HAP-1 (cell line): ENCODE results near the gene GNAL.

ENCODE experiments used
- DNase-seq, 2 experiments: peaks; one replicate each; pipeline ENCODE4 v3.0.0-alpha.2; 2016 to 2020; ENCODE audit warnings: low spot score in 2 of 2
- H3K27me3 ChIP-seq: fragments of 250-450 bp; sonication (Bioruptor Pico); 2 replicates; pipeline ENCODE4 v1.5.1; 2020; ENCODE audit warnings: low read depth, mild to moderate bottlenecking, moderate library complexity
- H3K36me3 ChIP-seq: fragments of 250-450 bp; sonication (Bioruptor Pico); replicated peaks from 2 replicates; pipeline ENCODE4 v1.5.1; 2020; ENCODE audit warnings: mild to moderate bottlenecking
- H3K4me1 ChIP-seq: fragments of 250-450 bp; sonication (Bioruptor Pico); 2 replicates; pipeline ENCODE4 v1.5.1; 2020; ENCODE audit warnings: mild to moderate bottlenecking
- H3K4me3 ChIP-seq: fragments of 250-450 bp; sonication (Bioruptor Pico); 2 replicates; pipeline ENCODE4 v1.5.1; 2020; ENCODE audit warnings: mild to moderate bottlenecking, moderate library complexity
- H3K9me3 ChIP-seq: fragments of 250-450 bp; sonication (Bioruptor Pico); 2 replicates; pipeline ENCODE4 v1.5.1; 2020; ENCODE audit warnings: mild to moderate bottlenecking, moderate library complexity
- in situ Hi-C: fragments of 300-500 bp; cut with MboI; formaldehyde crosslinking; loops from 3 replicates; pipeline ENCODE4 v1.14.3; 2020; ENCODE audit warnings: low sequenced_read_pairs, inconsistent platforms, mixed read lengths

The GNAL gene

DNA sequence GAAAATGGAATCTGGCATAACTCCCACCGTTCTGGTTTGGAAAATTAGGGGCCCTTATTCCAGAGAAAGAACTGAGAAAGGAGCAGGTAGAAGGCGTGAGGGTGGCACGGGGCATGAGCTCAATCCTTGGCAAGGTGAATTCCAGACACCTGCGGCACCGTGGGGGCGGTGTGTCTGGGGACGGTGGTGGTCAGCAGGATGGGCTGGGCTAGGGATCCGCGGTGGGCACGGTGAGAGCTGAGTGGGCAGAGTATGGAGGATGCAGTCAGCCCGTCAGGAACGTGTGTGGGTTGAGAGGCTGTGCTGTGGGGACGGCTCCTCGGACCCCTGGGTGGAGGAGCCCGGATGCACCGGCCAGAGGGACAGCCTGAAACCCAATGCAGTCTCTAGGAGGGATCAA is 61.1 kb downstream of the GNAL start:
- Histone ChIP-seq H3K4me1 (no peaks in the 10 kb centered on the region), H3K4me3 (no peak overlapping the region), H3K36me3 (no peaks in the 10 kb centered on the region), H3K27me3 (no peaks in the 10 kb centered on the region), H3K9me3 (no peaks in the 10 kb centered on the region)
- DNase-seq, result no peak
- in situ Hi-C loops, result no loop called here

DNA sequence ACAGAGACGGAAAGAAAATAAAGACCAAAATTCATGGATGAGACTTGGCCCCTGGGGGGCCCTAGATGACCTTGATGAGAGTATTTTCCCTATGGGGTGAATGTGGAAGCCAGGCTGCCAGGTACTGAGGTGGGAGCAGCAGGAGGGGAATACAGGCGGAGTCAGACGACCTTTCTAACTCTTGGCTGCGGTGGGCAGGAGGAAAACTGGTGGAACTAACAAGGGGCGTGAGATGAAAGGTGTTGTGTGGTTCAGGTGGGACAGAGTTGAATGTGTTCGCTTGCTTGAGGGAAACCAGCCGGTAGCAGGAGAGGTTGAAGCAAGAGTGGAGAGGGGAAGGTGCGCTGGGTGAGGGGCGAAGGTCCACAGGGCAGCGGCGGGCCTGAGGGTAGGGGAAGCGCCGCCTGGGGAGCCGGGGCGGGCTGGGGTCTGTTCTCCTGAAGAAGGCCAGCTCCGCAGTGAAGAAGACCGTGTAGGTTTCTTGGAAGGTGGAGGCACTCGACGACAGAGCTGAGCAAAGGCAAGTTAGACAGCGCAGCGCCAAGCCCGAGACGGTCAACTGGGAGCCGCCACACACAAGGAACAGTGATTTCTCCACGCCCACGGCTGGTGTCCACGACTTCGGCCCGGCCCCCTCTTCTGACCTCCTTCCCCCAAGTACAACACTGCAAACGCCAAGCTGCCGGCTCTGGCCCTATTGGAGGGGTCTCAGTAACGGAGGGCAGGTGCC is 61.7 kb downstream of the GNAL start:
- no peaks in the 10 kb centered on the region for H3K36me3 ChIP-seq
- H3K4me1 ChIP-seq, result no peaks in the 10 kb centered on the region
- DNase-seq, result no peak
- H3K27me3 ChIP-seq, result no peaks in the 10 kb centered on the region
- in situ Hi-C loops, result no loop called here
- H3K4me3 ChIP-seq, result no peak overlapping the region
- H3K9me3 ChIP-seq, result no peaks in the 10 kb centered on the region

DNA sequence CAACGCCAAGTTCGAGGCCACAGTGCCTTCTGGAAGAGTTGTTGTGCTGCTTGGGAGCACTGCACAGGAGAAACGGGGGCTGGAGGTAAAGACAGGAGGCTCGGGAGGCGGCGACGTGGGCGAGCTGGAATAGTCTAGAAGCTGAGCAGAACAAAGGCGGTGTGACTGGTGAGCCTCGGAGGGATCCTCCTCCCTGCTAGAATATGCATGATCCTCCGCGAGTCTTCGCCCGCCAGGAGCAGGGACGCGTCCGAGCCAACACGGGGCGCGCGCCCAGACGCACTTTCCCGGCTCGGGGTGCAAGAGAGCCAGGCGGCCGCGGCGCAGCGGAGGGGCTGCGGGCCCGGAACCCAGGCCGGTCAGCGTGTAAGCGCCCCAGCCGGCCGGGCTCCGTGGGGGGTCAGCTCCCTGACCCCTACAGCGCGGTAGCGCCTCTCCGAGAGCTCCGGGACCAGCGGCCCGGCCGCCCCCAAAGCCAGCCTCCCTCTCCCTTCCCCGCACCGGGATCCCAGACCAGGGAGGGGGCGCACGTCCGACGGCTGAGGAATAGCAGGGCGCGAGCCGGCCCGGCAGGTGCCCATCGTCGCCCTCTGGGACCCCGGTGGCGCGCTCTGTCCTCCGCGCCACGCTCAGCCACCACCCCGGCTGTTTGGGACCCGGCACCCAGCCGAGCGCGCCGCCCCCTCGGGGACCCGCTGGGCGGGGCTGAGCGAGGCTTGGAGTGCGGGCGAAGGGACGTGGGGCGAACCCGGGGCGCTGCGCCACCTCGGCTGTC is 62.5 kb downstream of the GNAL start:
- no peak for DNase-seq
- H3K9me3 ChIP-seq, result no peaks in the 10 kb centered on the region
- no peak overlapping the region for H3K4me3 ChIP-seq
- no peaks in the 10 kb centered on the region for H3K36me3 ChIP-seq
- in situ Hi-C loops, result no loop called here
- H3K27me3 ChIP-seq, result no peaks in the 10 kb centered on the region
- H3K4me1 ChIP-seq, result no peaks in the 10 kb centered on the region

DNA sequence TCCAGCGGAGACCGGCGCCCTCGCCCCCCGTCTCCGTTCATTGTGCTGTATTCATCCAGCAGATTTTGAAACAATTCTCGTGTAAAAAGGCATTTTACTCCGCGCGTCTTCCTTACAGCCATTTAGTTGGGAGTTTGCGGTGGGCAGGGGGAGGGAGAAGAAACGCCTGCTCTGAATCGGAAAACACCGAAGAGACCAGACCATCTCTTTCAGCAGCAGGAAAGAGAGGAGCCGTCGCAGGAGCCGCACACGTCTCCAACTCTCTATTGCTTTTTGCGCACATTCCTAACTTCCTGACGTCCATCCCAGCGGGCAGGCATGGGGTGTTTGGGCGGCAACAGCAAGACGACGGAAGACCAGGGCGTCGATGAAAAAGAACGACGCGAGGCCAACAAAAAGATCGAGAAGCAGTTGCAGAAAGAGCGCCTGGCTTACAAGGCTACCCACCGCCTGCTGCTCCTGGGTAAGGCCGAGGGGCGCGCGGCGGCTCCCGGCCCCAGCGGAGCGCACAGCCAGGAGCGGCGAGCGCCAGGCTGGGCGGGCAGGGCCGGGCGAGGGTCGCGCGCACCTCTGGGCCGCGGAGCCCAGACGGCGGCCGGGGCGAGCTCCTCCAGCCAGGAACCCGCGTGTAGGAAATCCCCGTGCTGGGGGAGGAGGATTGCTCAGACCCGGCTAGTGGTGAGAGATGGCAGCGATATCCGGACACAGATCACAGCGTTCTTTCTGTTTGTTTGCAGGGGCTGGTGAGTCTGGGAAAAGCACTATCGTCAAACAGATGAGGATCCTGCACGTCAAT is 63.2 kb downstream of the GNAL start:
- Histone ChIP-seq H3K4me1 (no peaks in the 10 kb centered on the region), H3K36me3 (no peaks in the 10 kb centered on the region), H3K9me3 (no peaks in the 10 kb centered on the region), H3K27me3 (no peaks in the 10 kb centered on the region), H3K4me3 (no peak overlapping the region)
- DNase-seq, result no peak
- in situ Hi-C loops, result no loop called here

DNA sequence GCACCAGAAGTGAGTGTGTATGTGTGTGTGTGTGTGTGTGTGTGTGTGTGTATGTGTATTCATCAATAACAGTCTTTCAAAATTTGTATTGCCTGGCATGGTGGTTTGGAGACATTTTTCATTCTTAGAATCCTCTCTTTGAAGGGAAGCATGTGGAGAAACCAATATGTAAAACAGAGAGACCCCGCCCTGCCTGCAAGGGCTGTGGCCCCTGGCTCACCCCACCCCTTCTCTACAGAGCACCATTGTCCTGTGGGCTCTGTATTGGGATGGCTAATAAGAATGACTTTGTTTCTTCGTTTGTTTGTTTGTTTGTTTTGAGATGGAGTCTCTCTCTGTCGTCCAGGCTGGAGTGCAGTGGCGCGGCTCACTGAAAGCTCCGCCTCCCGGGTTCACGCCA is 65.9 kb downstream of the GNAL start:
- Histone ChIP-seq H3K4me1 (no peaks in the 10 kb centered on the region), H3K4me3 (no peak overlapping the region), H3K36me3 (no peaks in the 10 kb centered on the region), H3K27me3 (no peaks in the 10 kb centered on the region), H3K9me3 (no peaks in the 10 kb centered on the region)
- in situ Hi-C loops, result no loop called here
- DNase-seq, result no peak

DNA sequence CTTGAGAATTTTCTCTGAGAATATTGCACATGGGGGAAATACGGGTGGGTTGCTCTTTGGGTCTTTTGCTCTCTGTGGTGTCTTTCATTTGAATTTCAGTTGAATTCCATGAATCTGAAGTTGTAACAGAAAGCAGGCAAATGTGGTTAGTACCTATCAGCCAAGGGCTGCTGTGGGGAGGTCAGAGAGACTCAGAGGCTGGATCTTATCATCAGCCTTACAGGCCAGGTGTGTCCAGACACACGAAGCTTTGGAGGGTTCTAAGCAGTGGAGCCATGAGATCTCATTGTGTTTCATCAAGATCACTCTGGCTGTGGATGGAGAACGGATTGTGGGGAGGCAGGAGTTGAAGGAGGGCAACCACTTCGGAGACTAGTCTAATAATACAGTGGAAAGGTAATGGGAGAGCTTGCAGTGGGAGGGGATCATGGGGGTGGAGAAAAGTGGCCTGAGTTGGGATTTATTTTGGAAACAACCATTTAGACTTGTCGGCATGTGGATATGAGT is 68.1 kb downstream of the GNAL start:
- DNase-seq, result no peak
- Histone ChIP-seq H3K4me3 (no peak overlapping the region), H3K9me3 (no peaks in the 10 kb centered on the region), H3K36me3 (no peaks in the 10 kb centered on the region), H3K27me3 (no peaks in the 10 kb centered on the region), H3K4me1 (no peaks in the 10 kb centered on the region)
- in situ Hi-C loops, result no loop called here

DNA sequence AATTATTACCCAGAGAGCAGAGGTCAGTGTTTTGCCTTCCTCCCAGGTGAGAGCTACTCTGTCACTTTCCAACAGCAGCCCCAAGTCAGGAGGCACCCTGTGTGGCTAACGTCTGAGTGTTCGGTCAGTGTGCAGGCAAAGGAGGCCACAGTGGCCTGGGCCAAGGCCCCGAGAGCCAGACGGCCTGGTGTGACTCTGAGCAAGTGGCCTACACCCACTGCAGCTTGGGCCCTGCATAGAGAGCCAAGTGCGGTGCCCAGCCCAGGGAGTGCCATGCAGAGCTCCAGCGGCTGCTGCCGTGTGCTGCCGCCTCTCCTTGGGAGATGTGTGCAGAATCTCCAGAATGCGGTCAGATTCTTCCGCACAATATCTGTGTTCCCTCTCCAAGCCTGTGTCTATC is 70.4 kb downstream of the GNAL start:
- Histone ChIP-seq H3K4me3 (no peak overlapping the region), H3K36me3 (no peaks in the 10 kb centered on the region), H3K4me1 (no peaks in the 10 kb centered on the region), H3K27me3 (no peaks in the 10 kb centered on the region), H3K9me3 (no peaks in the 10 kb centered on the region)
- in situ Hi-C loops, result no loop called here
- DNase-seq, result no peak

DNA sequence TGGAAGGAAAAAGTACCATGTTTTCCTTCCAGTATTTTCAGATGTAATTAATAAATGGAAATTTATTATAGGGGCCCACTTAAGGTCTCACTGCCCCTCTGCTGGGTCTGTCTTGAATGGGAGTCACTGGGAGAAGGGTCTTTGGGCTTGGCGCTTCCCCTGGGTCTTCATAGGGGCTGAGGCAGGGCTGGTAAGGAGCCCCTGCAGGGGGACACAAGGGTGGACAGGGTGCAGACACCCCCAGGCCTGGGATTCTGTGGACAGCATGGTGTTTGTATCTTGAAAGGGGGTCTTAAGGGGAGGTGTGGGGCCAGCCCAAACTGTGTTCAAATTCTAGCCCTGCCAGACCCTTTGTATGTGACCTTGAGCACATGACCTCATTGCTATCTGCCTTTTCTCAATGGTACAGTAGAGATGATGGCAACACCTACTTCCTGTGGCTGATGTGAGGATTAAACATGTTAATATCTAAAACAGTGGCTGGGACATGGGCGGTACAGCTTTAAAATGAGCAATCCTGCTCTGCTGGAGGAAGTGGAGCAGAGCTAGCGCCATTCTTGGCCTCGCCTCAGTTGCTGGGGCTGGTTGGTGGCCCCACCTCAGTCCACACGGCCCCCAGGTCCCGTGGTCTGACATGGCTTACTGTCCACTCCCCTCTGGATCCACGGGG is 71.6 kb downstream of the GNAL start:
- H3K9me3 ChIP-seq, result no peaks in the 10 kb centered on the region
- no peak overlapping the region for H3K4me3 ChIP-seq
- DNase-seq, result no peak
- H3K4me1 ChIP-seq, result no peaks in the 10 kb centered on the region
- no peaks in the 10 kb centered on the region for H3K27me3 ChIP-seq
- H3K36me3 ChIP-seq, result no peaks in the 10 kb centered on the region
- in situ Hi-C loops, result no loop called here

DNA sequence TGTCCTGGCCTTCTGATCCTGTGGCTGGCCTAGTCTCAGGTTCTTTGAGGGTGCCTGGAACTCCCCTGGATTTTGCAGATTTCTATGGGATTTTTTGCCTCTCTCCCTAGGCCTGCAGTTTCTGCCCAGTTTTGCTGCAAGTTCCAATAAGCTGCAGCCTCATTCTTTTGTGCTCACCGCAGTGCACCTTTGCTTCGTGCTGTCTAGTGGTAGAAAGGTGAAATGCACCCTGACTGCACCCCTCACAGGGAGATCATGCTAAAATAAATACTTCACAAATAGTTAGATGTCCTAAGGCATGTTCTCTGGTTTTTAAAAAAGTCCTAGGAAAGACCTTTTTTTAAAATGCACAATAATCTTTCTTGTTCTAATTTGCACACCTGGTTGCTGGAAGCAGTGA is 72.5 kb downstream of the GNAL start:
- in situ Hi-C loops, result no loop called here
- no peaks in the 10 kb centered on the region for H3K36me3 ChIP-seq
- H3K4me1 ChIP-seq, result peaks cover 4% of the 10 kb centered on the region
- H3K9me3 ChIP-seq, result no peaks in the 10 kb centered on the region
- no peaks in the 10 kb centered on the region for H3K27me3 ChIP-seq
- H3K4me3 ChIP-seq, result no peak overlapping the region
- DNase-seq, result peak; percentile 14 to 54

DNA sequence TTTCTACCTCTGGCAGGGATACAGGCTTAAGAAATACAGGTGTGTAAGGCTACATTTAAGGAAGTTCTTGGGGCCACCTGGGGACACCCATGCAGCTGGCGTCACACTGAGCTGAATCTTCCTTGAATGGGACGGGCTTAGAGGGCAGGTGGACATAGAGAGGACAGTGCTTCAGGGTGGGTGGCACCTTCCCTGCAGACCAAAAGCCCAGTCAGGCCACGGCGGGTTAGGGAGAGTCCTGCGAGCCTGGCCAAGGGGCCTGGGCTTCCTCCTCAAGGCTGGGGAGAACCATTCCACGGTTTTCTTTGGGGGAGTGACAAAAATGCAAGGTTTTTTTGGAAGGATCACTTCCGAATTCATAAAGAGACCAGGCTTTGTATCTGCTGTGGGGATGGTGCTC is 73.4 kb downstream of the GNAL start:
- Histone ChIP-seq H3K9me3 (no peaks in the 10 kb centered on the region), H3K4me3 (no peak overlapping the region), H3K36me3 (no peaks in the 10 kb centered on the region), H3K4me1 (peaks cover 6% of the 10 kb centered on the region), H3K27me3 (no peaks in the 10 kb centered on the region)
- in situ Hi-C loops, result no loop called here
- DNase-seq, result no peak

DNA sequence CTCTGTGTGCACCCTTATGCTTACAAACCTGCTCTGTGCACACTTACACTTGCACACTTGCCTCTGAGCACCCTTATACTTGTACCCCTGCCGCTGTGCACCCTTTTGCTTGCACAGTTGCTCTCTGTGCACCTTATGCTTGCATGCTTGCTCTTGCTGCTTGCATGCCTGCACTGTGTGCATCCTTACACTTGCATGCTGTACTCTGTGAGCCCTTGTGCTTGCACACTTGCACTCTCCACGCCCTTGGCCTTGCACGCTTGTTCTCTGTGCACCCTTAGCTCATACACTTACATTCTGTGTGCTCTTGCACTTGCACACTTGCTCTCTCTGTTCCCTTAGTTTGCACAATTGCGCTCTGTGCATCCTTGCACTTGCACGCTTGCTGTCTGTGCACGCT is 78.3 kb downstream of the GNAL start:
- DNase-seq, result no peak
- Histone ChIP-seq H3K4me3 (no peak overlapping the region), H3K36me3 (no peaks in the 10 kb centered on the region), H3K9me3 (no peaks in the 10 kb centered on the region), H3K27me3 (no peaks in the 10 kb centered on the region), H3K4me1 (peaks cover 6% of the 10 kb centered on the region)
- in situ Hi-C loops, result no loop called here

DNA sequence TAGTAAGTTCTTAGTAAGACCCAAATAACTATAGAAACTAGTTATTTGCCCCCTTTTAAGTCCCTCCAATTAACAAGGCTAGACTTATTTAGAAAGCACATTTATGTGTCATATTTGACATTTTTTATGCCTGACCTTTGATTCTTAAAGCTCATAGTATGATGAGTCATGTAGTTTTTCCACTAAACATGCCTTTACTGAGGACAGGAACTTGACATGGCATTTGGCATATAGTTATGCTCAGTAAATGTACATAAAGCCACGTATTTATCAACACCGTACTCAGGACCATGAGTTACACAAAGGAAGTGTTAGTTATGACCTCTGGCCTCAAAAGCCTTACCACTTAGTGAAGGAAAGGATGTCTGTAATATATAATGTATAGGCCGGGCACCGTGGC is 78.9 kb downstream of the GNAL start:
- H3K36me3 ChIP-seq, result no peaks in the 10 kb centered on the region
- DNase-seq, result no peak
- no peaks in the 10 kb centered on the region for H3K27me3 ChIP-seq
- in situ Hi-C loops, result no loop called here
- H3K4me1 ChIP-seq, result peaks cover 6% of the 10 kb centered on the region
- no peaks in the 10 kb centered on the region for H3K9me3 ChIP-seq
- H3K4me3 ChIP-seq, result no peak overlapping the region

DNA sequence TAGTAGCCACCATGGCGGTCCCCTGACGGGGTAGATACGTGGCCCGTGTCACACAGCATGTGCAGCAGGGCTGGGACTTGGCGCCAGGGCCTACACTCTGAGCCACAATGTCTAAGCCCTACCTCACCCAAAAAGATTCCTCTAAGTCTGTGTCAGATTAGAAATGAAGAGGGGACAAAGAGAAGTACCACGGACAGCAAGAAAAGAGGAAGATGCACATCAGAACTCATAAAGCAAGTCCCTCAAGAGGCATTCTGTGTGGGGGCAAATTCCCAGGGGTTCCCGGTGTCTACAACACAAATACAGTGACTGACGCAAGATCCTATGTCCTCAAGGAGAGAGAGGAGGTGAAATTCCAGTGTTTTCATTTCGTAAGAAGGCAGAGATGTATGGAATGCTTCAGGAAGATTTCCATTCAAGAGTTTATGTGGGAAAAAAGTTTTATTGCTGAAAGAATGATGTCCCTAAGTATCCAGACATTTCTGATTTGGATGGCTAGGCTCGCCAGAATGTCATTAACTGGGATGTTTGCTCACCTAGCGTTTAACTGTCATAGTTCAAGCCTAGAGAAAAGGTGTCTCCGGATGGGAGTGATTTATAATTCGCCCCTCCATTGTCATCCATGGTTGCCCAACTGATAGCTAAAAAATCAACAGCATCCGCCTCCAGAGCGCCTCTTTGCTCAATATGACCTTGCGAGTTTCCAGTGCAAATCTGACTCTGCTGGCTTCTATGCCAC is 86.5 kb downstream of the GNAL start:
- H3K36me3 ChIP-seq, result no peaks in the 10 kb centered on the region
- no peak overlapping the region for H3K4me3 ChIP-seq
- H3K9me3 ChIP-seq, result no peaks in the 10 kb centered on the region
- no peaks in the 10 kb centered on the region for H3K4me1 ChIP-seq
- in situ Hi-C loops, result no loop called here
- no peak for DNase-seq
- H3K27me3 ChIP-seq, result no peaks in the 10 kb centered on the region
